Body of pancreas (tissue), 4 donors: ENCODE data around the gene AMPD3.

Experiments used
- POLR2A ChIP-seq, 3 donors: fragments of 450-650 bp; IDR thresholded peaks; one replicate each; pipeline ENCODE4 v1.6.1; 2016; ENCODE audit warnings: antibody characterized with exemption in 3 of 3, mild to moderate bottlenecking in 2 of 3
- TF ChIP-seq, protein P1 (sequence below), 7 experiments: fragments of 450-650 bp in 4 of 7; fragments of 200-600 bp in 3 of 7; sonication (generic) in 3 of 7; IDR thresholded peaks; one replicate each; pipeline ENCODE4 v1.5.1; 2016 to 2019; ENCODE audit warnings: antibody characterized with exemption in 7 of 7

DNA sequence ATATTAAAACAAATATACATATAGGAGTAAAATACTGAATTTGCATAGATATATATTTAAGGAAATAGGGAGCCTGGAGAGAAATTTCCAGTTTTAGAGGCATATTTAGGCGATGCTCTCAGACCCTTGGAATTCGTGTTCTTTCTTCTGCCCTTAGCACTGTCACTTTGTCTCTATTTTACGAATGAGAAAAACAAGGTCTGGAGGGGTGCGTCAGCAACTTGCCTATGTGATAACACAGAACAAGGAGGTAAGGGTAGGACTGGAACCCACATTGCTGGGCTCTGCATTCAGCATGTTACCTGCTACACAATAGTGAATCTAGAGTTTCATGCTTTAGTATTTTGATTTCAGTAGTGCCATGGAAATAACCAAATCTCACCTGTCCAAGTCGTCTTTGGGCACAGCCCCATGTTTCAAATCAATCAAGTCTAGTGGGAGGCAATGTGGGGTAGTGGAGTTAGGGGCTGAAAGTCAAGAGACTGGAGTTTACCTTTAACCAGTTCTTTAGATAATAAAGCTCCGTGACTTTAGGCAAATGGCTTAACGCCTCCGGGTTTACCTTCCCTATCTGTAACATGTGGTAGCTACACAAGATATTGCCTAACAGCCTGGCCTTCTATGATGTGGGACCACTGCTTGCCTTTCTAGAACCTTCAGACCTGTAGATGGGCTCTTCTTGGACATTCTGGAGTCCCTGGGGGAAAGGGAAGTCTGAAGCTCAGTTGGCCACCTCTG is 44.8 kb upstream of the AMPD3 start:
- TF ChIP-seq, protein P1, sequence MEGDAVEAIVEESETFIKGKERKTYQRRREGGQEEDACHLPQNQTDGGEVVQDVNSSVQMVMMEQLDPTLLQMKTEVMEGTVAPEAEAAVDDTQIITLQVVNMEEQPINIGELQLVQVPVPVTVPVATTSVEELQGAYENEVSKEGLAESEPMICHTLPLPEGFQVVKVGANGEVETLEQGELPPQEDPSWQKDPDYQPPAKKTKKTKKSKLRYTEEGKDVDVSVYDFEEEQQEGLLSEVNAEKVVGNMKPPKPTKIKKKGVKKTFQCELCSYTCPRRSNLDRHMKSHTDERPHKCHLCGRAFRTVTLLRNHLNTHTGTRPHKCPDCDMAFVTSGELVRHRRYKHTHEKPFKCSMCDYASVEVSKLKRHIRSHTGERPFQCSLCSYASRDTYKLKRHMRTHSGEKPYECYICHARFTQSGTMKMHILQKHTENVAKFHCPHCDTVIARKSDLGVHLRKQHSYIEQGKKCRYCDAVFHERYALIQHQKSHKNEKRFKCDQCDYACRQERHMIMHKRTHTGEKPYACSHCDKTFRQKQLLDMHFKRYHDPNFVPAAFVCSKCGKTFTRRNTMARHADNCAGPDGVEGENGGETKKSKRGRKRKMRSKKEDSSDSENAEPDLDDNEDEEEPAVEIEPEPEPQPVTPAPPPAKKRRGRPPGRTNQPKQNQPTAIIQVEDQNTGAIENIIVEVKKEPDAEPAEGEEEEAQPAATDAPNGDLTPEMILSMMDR (IDR thresholded peaks at IDR 0.05): no peak
- TF ChIP-seq POLR2A (IDR thresholded peaks at IDR 0.05): no peak
